GM12878 (cell line): ENCODE measurements around the gene PPP1R3E. TPM values are rescaled to one million over a fixed set of nuclear protein-coding genes. Genes with fewer than 3 reads are reported as not detected.

Source experiments
- ATAC-seq: fragments of 200-7000 bp; cut with Tn5 transposase; 3 replicates; pipeline ENCODE4 v1.9.1; 2020; ENCODE audit warnings: mild to moderate bottlenecking, moderate library complexity
- BruUV-seq: library from RNA; stranded (reverse); fragments of 400-500 nt; replicated peaks from 2 replicates; lab custom pipeline; 2021; lab: Mats Ljungman, UMichigan
- CTCF ChIA-PET: fragments of 300-600 bp; sonication (Branson Sonifier 250); formaldehyde crosslinking; extraction: SDS; loops from one replicate; lab custom pipeline; 2021; ENCODE audit warnings: inconsistent platforms; lab: Yijun Ruan, JAX
- POLR2A ChIA-PET: fragments of 350-600 bp; formaldehyde crosslinking; extraction: SDS; loops from one replicate; lab custom pipeline; 2021; ENCODE audit warnings: inconsistent platforms; lab: Charles Lee
- RAD21 ChIA-PET: fragments of 300-600 bp; sonication (Branson Sonifier 250); formaldehyde crosslinking; loops from one replicate; lab custom pipeline; 2023; ENCODE audit warnings: antibody characterized with exemption; ENCODE audit not compliant: unreplicated experiment; lab: Charles Lee
- SMC1A ChIA-PET: fragments of 300-600 bp; sonication (Branson Sonifier 250); formaldehyde crosslinking; loops from one replicate; lab custom pipeline; 2023; ENCODE audit not compliant: unreplicated experiment, uncharacterized antibody; lab: Charles Lee
- DNase-seq: peaks from one replicate; pipeline ENCODE4 v3.0.0-alpha.2; 2011; ENCODE audit warnings: low read depth, low spot score
- FAIRE-seq: peaks from 3 replicates; lab custom pipeline; 2011; peaks lifted over from hg19 to GRCh38; lab: Jason Lieb, UNC
- H2AFZ ChIP-seq: 2 replicates; pipeline ENCODE4 v1.6.0; 2011; ENCODE audit warnings: low read depth, low read length, control low read depth; ENCODE audit not compliant: control insufficient read depth
- H3K27ac ChIP-seq: 2 replicates; pipeline ENCODE4 v1.5.1; 2011; ENCODE audit warnings: control low read depth; ENCODE audit not compliant: control insufficient read depth, insufficient read depth
- H3K27me3 ChIP-seq, 2 experiments: replicated peaks in 1 of 2; 2 replicates each; pipeline versions ENCODE4 v1.6.0 to v1.6.1; 2011; ENCODE audit warnings: low read length in 1 of 2; ENCODE audit not compliant: control insufficient read depth in 2 of 2, insufficient read depth in 2 of 2
- H3K36me3 ChIP-seq, 2 experiments: 2 replicates each; pipeline ENCODE4 v1.5.1; 2011; ENCODE audit warnings: low read length in 1 of 2; ENCODE audit not compliant: control insufficient read depth in 2 of 2, insufficient read depth in 2 of 2
- H3K4me1 ChIP-seq: 2 replicates; pipeline ENCODE4 v1.6.1; 2011; ENCODE audit warnings: mild to moderate bottlenecking, low read length, moderate library complexity, mixed read lengths; ENCODE audit not compliant: control insufficient read depth, insufficient read depth
- H3K4me2 ChIP-seq: 2 replicates; pipeline ENCODE4 v1.6.0; 2011; ENCODE audit warnings: control low read depth; ENCODE audit not compliant: control insufficient read depth, insufficient read depth
- H3K4me3 ChIP-seq: fragments of 200-600 bp; sonication (generic); 2 replicates; pipeline ENCODE4 v1.5.1; 2016
- H3K79me2 ChIP-seq: 2 replicates; pipeline ENCODE4 v1.6.0; 2011; ENCODE audit warnings: low read length; ENCODE audit not compliant: control insufficient read depth, insufficient read depth
- H3K9ac ChIP-seq: 2 replicates; pipeline ENCODE4 v1.8.0; 2011; ENCODE audit warnings: low read length, control low read depth, mixed read lengths; ENCODE audit not compliant: control insufficient read depth, insufficient read depth
- H3K9me3 ChIP-seq: replicated peaks from 3 replicates; pipeline ENCODE4 v1.5.1; 2011; ENCODE audit warnings: mild to moderate bottlenecking, low read length; ENCODE audit not compliant: control insufficient read depth, insufficient read depth
- H4K20me1 ChIP-seq: 2 replicates; pipeline ENCODE4 v1.6.0; 2011; ENCODE audit not compliant: control insufficient read depth, insufficient read depth
- BACH1 ChIP-seq: fragments of 450-650 bp; IDR thresholded peaks from 2 replicates; pipeline ENCODE4 v1.6.1; 2017; ENCODE audit warnings: mild to moderate bottlenecking, borderline replicate concordance
- BHLHE40 ChIP-seq, 2 experiments: fragments of 450-650 bp in 1 of 2; IDR thresholded peaks; 2 replicates each; pipeline ENCODE4 v1.6.1; 2011 to 2017; ENCODE audit warnings: low read depth in 2 of 2, borderline replicate concordance in 1 of 2, improper control_type of control experiment in 1 of 2, low read length in 1 of 2, mild to moderate bottlenecking in 1 of 2
- CHD4 ChIP-seq: fragments of 200-600 bp; sonication (generic); IDR thresholded peaks from 2 replicates; pipeline ENCODE4 v1.6.1; 2016; ENCODE audit warnings: mild to moderate bottlenecking
- GATAD2B ChIP-seq: fragments of 450-650 bp; conservative IDR thresholded peaks from 2 replicates; pipeline ENCODE4 v1.6.1; 2017; ENCODE audit warnings: low read depth, mild to moderate bottlenecking, moderate library complexity
- MTA2 ChIP-seq: fragments of 450-650 bp; IDR thresholded peaks from 2 replicates; pipeline ENCODE4 v1.6.1; 2016; ENCODE audit warnings: low read depth, mild to moderate bottlenecking, moderate library complexity
- NFYB ChIP-seq: IDR thresholded peaks from 2 replicates; pipeline ENCODE4 v1.6.1; 2011; ENCODE audit warnings: low read depth, mild to moderate bottlenecking, low read length, improper control_type of control experiment, moderate library complexity; ENCODE audit not compliant: insufficient read depth
- RAD21 ChIP-seq: IDR thresholded peaks from 2 replicates; pipeline ENCODE4 v1.6.1; 2011; ENCODE audit warnings: mild to moderate bottlenecking, low read depth, low read length, moderate library complexity; ENCODE audit not compliant: insufficient read depth
- SMC3 ChIP-seq: IDR thresholded peaks from 2 replicates; pipeline ENCODE4 v1.6.1; 2011; ENCODE audit warnings: low read length, improper control_type of control experiment, borderline replicate concordance
- SREBF1 ChIP-seq: IDR thresholded peaks from 2 replicates; pipeline ENCODE4 v1.6.1; 2012; ENCODE audit warnings: mild to moderate bottlenecking, low read length
- WGBS: methylation state at CpG from one replicate; pipeline ENCODE4 v1.1.6; 2016; ENCODE audit warnings: low lambda C conversion rate; ENCODE audit not compliant: insufficient replicate concordance, insufficient coverage; ENCODE audit errors: missing lambda C conversion rate; 5-methylcytosine and 5-hydroxymethylcytosine counted together
- in situ Hi-C: fragments of 300-500 bp; cut with MboI; formaldehyde crosslinking; loops from 9 replicates; pipeline ENCODE4 v1.14.3; 2018; ENCODE audit warnings: mixed read lengths
- intact Hi-C: fragments of 100-400 bp; cut with micrococcal nuclease; formaldehyde crosslinking; loops from one replicate; pipeline ENCODE4 v1.14.2; 2022; ENCODE audit not compliant: unreplicated experiment
- polyA plus RNA-seq, 11 experiments: library from polyadenylated mRNA; depleted of rRNA in 4 of 11; unstranded in 6 of 11; stranded (reverse) in 5 of 11; fragments of >200 nt; fragmentation: Nextera tagmentation in 4 of 11; fragmentation: Illumina TruSeq in 1 of 11; extraction: Ambion mirVana in 4 of 11; extraction: Trizol in 1 of 11; gene quantifications; 1 replicate in 1 of 11; 2 replicates in 10 of 11; pipeline versions ENCODE4 v1.2.1 to v1.2.3, GENCODE V29; 2011 to 2016; ENCODE audit warnings: inconsistent platforms in 2 of 11, missing spikeins in 2 of 11, low read depth in 1 of 11
- total RNA-seq, 4 experiments: library from RNA; depleted of rRNA in 3 of 4; stranded (reverse); fragments of >200 nt in 3 of 4; fragmentation: Illumina TruSeq in 1 of 4; extraction: Trizol in 1 of 4; gene quantifications; 2 replicates each; pipeline versions ENCODE4 v1.2.1 to v1.2.3, GENCODE V29; 2013 to 2021
- TF ChIP-seq, protein P1 (sequence below), 3 experiments: IDR thresholded peaks in 2 of 3; conservative IDR thresholded peaks in 1 of 3; 2 replicates each; pipeline ENCODE4 v1.5.1; 2011; ENCODE audit warnings: low read depth in 3 of 3, low read length in 3 of 3, mild to moderate bottlenecking in 3 of 3, control low read depth in 2 of 3, moderate library complexity in 2 of 3, inconsistent platforms in 1 of 3, mixed read lengths in 1 of 3; ENCODE audit not compliant: control insufficient read depth in 2 of 3, insufficient read depth in 1 of 3; ENCODE audit errors: extremely low read depth in 1 of 3
- TF ChIP-seq, protein P2 (sequence below): IDR thresholded peaks from 2 replicates; pipeline ENCODE4 v1.6.1; 2011; ENCODE audit warnings: mild to moderate bottlenecking, low read depth, low read length, moderate library complexity; ENCODE audit not compliant: insufficient replicate concordance
- TF ChIP-seq, protein P3 (sequence below): IDR thresholded peaks from 2 replicates; pipeline ENCODE4 v1.6.1; 2012; ENCODE audit warnings: mild to moderate bottlenecking, low read depth, low read length

Gene PPP1R3E
- total and polyA plus RNA-seq, 10 of the 15 experiments (the other 5 are each of a cell fraction or from before 2014, with no cell fraction given) = 4.6 to 26.4 (median 7.1) TPM

DNA sequence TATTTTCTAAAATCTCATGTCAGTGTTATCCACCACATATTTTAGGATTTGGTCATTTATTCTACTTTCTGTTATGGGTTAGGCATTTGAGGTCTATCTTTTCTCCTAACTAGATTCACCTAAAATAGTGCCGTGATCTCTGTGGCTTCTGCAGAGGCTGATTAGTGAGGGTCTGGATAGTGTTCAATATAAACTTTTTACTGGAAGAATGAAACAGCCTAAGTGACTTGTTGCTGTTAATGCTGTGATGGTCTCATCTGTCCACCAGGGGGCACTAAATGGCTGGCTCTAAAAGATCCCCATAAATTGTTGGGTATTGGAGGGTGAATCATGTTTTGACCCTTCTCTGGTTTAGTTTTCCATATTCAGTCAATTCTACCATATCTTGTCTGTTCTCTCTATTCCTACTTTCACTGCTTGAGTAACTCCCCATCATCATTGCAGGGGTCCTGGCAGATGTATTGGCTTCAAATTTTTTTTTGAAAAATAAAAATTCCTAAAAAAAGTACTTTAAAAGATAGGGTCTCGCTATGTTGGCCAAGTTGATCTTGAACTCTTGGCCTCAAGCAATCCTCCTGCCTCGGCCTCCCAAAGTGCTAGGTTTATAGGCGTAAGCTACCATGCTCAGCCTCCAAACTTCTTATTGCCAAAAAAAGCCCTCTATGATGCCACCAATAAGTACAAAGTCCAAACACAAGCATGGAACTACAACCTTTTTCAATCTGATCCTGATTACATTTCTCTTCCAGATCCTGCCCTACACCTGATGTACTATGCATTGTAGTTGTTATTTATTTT lies 25.5 kb upstream of the PPP1R3E start:
- peak; percentile 93 for FAIRE-seq
- no peak overlapping the region for H3K4me2 ChIP-seq
- POLR2A ChIA-PET = no interaction called here
- H3K4me3 ChIP-seq = no peak overlapping the region
- RAD21 ChIA-PET = interaction anchor here (1.1 to 2.1 kb wide), 3 partner anchors 18 to 60 kb away, joined by 3 to 10 read pairs (median 5); no protein-coding TSS in a partner anchor
- in situ Hi-C loops = no loop called here
- no peak for TF ChIP-seq SREBF1
- no peak for TF ChIP-seq NFYB
- TF ChIP-seq, protein P1, sequence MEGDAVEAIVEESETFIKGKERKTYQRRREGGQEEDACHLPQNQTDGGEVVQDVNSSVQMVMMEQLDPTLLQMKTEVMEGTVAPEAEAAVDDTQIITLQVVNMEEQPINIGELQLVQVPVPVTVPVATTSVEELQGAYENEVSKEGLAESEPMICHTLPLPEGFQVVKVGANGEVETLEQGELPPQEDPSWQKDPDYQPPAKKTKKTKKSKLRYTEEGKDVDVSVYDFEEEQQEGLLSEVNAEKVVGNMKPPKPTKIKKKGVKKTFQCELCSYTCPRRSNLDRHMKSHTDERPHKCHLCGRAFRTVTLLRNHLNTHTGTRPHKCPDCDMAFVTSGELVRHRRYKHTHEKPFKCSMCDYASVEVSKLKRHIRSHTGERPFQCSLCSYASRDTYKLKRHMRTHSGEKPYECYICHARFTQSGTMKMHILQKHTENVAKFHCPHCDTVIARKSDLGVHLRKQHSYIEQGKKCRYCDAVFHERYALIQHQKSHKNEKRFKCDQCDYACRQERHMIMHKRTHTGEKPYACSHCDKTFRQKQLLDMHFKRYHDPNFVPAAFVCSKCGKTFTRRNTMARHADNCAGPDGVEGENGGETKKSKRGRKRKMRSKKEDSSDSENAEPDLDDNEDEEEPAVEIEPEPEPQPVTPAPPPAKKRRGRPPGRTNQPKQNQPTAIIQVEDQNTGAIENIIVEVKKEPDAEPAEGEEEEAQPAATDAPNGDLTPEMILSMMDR (IDR thresholded peaks at IDR 0.05 in 2 of 3, conservative IDR thresholded peaks at IDR 0.05 in 1 of 3; ENCODE audit: control insufficient read depth in 2 of 3, extremely low read depth in 1 of 3, insufficient read depth in 1 of 3, low read depth in 3 of 3, low read length in 3 of 3) = peak; percentile 79 to 83 (median 82)
- no peak for TF ChIP-seq CHD4
- TF ChIP-seq GATAD2B = no peak
- TF ChIP-seq RAD21 = peak; percentile 77
- TF ChIP-seq BHLHE40 (IDR thresholded peaks at IDR 0.05; ENCODE audit: borderline replicate concordance in 1 of 2, low read depth in 2 of 2, low read length in 1 of 2) = no peak
- TF ChIP-seq MTA2 = no peak
- TF ChIP-seq SMC3 = peak; percentile 61; the same call in 1 of the 2 replicates
- 0 out of 2 replicates have a peak, but pooled peaks have one; percentile 5 for TF ChIP-seq BACH1
- TF ChIP-seq, protein P2, sequence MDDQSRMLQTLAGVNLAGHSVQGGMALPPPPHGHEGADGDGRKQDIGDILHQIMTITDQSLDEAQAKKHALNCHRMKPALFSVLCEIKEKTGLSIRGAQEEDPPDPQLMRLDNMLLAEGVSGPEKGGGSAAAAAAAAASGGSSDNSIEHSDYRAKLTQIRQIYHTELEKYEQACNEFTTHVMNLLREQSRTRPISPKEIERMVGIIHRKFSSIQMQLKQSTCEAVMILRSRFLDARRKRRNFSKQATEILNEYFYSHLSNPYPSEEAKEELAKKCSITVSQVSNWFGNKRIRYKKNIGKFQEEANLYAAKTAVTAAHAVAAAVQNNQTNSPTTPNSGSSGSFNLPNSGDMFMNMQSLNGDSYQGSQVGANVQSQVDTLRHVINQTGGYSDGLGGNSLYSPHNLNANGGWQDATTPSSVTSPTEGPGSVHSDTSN = no peak
- TF ChIP-seq, protein P3, sequence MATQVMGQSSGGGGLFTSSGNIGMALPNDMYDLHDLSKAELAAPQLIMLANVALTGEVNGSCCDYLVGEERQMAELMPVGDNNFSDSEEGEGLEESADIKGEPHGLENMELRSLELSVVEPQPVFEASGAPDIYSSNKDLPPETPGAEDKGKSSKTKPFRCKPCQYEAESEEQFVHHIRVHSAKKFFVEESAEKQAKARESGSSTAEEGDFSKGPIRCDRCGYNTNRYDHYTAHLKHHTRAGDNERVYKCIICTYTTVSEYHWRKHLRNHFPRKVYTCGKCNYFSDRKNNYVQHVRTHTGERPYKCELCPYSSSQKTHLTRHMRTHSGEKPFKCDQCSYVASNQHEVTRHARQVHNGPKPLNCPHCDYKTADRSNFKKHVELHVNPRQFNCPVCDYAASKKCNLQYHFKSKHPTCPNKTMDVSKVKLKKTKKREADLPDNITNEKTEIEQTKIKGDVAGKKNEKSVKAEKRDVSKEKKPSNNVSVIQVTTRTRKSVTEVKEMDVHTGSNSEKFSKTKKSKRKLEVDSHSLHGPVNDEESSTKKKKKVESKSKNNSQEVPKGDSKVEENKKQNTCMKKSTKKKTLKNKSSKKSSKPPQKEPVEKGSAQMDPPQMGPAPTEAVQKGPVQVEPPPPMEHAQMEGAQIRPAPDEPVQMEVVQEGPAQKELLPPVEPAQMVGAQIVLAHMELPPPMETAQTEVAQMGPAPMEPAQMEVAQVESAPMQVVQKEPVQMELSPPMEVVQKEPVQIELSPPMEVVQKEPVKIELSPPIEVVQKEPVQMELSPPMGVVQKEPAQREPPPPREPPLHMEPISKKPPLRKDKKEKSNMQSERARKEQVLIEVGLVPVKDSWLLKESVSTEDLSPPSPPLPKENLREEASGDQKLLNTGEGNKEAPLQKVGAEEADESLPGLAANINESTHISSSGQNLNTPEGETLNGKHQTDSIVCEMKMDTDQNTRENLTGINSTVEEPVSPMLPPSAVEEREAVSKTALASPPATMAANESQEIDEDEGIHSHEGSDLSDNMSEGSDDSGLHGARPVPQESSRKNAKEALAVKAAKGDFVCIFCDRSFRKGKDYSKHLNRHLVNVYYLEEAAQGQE = no peak
- peaks cover 5% of the 10 kb centered on the region for H3K79me2 ChIP-seq
- H3K27ac ChIP-seq = no peak overlapping the region
- H3K27me3 ChIP-seq = no peaks in the 10 kb centered on the region
- ATAC-seq = peak; percentile 90
- BruUV-seq = no TSS peak
- H3K4me1 ChIP-seq = peaks cover 1% of the 10 kb centered on the region; the same call in 1 of the 2 replicates
- H3K9ac ChIP-seq = no peak overlapping the region
- CTCF ChIA-PET = interaction anchor here (0.7 to 3.1 kb wide), 10 partner anchors 29 to 235 kb away, joined by 3 to 34 read pairs (median 7); partner anchors contain the start of gene NGDN
- peaks cover 10 to 12% of the 10 kb centered on the region in 2 experiments for H3K36me3 ChIP-seq
- WGBS = 42% methylated on average over 4 of the region's 4 CpGs
- intact Hi-C loops = loop anchor here (1.0 to 2.0 kb wide), 2 partner anchors 52 to 63 kb away; no protein-coding TSS in a partner anchor
- no peak for DNase-seq
- no peaks in the 10 kb centered on the region for H3K9me3 ChIP-seq
- H4K20me1 ChIP-seq = no peaks in the 10 kb centered on the region
- SMC1A ChIA-PET = interaction anchor here (0.6 to 2.1 kb wide), 4 partner anchors 19 to 321 kb away, joined by 3 to 4 read pairs (median 4); no protein-coding TSS in a partner anchor
- no peak overlapping the region for H2AFZ ChIP-seq
